HepG2 (cell line): ENCODE results near the gene NT5C3B. TPM values are rescaled to one million over a fixed set of nuclear protein-coding genes. Genes with fewer than 3 reads are reported as not detected.
A peak's percentile ranks its signal among the peaks of the same experiment; 100 is the strongest.

Experiments used
- ATF5 ChIP-seq: sonication (generic); formaldehyde crosslinking; IDR thresholded peaks from 2 replicates; pipeline ENCODE4 v1.4.0; 2020; ENCODE audit warnings: mild to moderate bottlenecking, low read depth, missing genetic modification reagents
- BRD4 ChIP-seq: sonication (generic); formaldehyde crosslinking; IDR thresholded peaks from 2 replicates; pipeline ENCODE4 v1.4.0; 2020; ENCODE audit warnings: missing genetic modification reagents
- DR1 ChIP-seq: sonication (generic); formaldehyde crosslinking; IDR thresholded peaks from 2 replicates; pipeline ENCODE4 v1.8.0; 2021; ENCODE audit warnings: mild to moderate bottlenecking, missing genetic modification reagents, inconsistent platforms
- DRAP1 ChIP-seq: IDR thresholded peaks from 2 replicates; pipeline ENCODE4 v1.6.1; 2016; ENCODE audit warnings: missing genetic modification reagents, missing compliant biosample characterization
- ERF ChIP-seq: IDR thresholded peaks from 2 replicates; pipeline ENCODE4 v1.6.1; 2018; ENCODE audit warnings: missing biosample characterization, missing genetic modification reagents
- KDM5B ChIP-seq: sonication (generic); formaldehyde crosslinking; IDR thresholded peaks from 2 replicates; pipeline ENCODE4 v1.4.0; 2020; ENCODE audit warnings: missing genetic modification reagents, mild to moderate bottlenecking, borderline replicate concordance
- PHF21A ChIP-seq: sonication (generic); formaldehyde crosslinking; IDR thresholded peaks from 2 replicates; pipeline ENCODE4 v1.5.0; 2020; ENCODE audit warnings: mild to moderate bottlenecking, missing genetic modification reagents
- POGK ChIP-seq: sonication (generic); formaldehyde crosslinking; conservative IDR thresholded peaks from 2 replicates; pipeline ENCODE4 v1.8.0; 2022; ENCODE audit warnings: mild to moderate bottlenecking, moderate library complexity, missing genetic modification reagents
- SIX1 ChIP-seq: sonication (generic); formaldehyde crosslinking; IDR thresholded peaks from 2 replicates; pipeline ENCODE4 v1.4.0; 2020; ENCODE audit warnings: missing genetic modification reagents, borderline replicate concordance
- TFAP4 ChIP-seq: sonication (generic); IDR thresholded peaks from 2 replicates; pipeline ENCODE4 v1.6.1; 2016; ENCODE audit warnings: low read depth, borderline replicate concordance
- THAP11 ChIP-seq: IDR thresholded peaks from 2 replicates; pipeline ENCODE4 v1.6.1; 2016; ENCODE audit warnings: missing biosample characterization, missing genetic modification reagents
- ZFP62 ChIP-seq: sonication (generic); formaldehyde crosslinking; IDR thresholded peaks from 2 replicates; pipeline ENCODE4 v1.4.0; 2020; ENCODE audit warnings: missing genetic modification reagents
- ZKSCAN8 ChIP-seq: IDR thresholded peaks from 2 replicates; pipeline ENCODE4 v1.6.1; 2016; ENCODE audit warnings: borderline replicate concordance, missing genetic modification reagents, missing compliant biosample characterization
- ZMAT3 ChIP-seq: sonication (generic); formaldehyde crosslinking; conservative IDR thresholded peaks from 2 replicates; pipeline ENCODE4 v1.7.0; 2021; ENCODE audit warnings: missing genetic modification reagents
- ZNF12 ChIP-seq: sonication (generic); formaldehyde crosslinking; IDR thresholded peaks from 2 replicates; pipeline ENCODE4 v1.5.0; 2020; ENCODE audit warnings: missing genetic modification reagents
- ZNF230 ChIP-seq: sonication (generic); formaldehyde crosslinking; IDR thresholded peaks from 2 replicates; pipeline ENCODE4 v1.4.0; 2020; ENCODE audit warnings: mild to moderate bottlenecking, missing genetic modification reagents
- ZNF281 ChIP-seq: sonication (generic); formaldehyde crosslinking; IDR thresholded peaks from 2 replicates; pipeline ENCODE4 v1.4.0; 2020; ENCODE audit warnings: missing genetic modification reagents, borderline replicate concordance
- ZNF367 ChIP-seq: sonication (generic); formaldehyde crosslinking; IDR thresholded peaks from 2 replicates; pipeline ENCODE4 v1.4.0; 2020; ENCODE audit warnings: missing genetic modification reagents, borderline replicate concordance
- ZNF850 ChIP-seq: sonication (generic); formaldehyde crosslinking; conservative IDR thresholded peaks from 2 replicates; pipeline ENCODE4 v1.9.0; 2021; ENCODE audit warnings: mild to moderate bottlenecking, missing genetic modification reagents
- polyA plus RNA-seq, 8 experiments: library from polyadenylated mRNA; depleted of rRNA in 3 of 8; stranded (reverse) in 7 of 8; unstranded in 1 of 8; fragments of >200 nt; fragmentation: Illumina TruSeq in 4 of 8; extraction: Trizol in 4 of 8; gene quantifications; 2 replicates each; pipeline versions ENCODE4 v1.2.1 to v1.2.3, GENCODE V29; 2011 to 2016; ENCODE audit warnings: low read depth in 4 of 8, missing spikeins in 1 of 8, mixed read lengths in 1 of 8; ENCODE audit not compliant: insufficient read depth in 1 of 8
- total RNA-seq, 5 experiments: library from RNA; depleted of rRNA; stranded (reverse); fragments of >200 nt; fragmentation: Illumina TruSeq; extraction: Trizol; gene quantifications; 2 replicates each; pipeline ENCODE4 v1.2.3, GENCODE V29; 2016; ENCODE audit warnings: low read depth in 1 of 5

NT5C3B gene
- total and polyA plus RNA-seq, 2 of the 13 experiments (the other 11 are each of a cell fraction or from before 2014, with no cell fraction given): 104 to 126 TPM

- TF ChIP-seq THAP11: 0 out of 2 replicates have a peak, but pooled peaks have one; percentile 19
- TF ChIP-seq ZKSCAN8 (CRISPR knock-in tag): no peak
- no peak for TF ChIP-seq ATF5 (CRISPR knock-in tag)
- TF ChIP-seq ZNF367 (CRISPR knock-in tag): no peak
- no peak for TF ChIP-seq ZNF230 (CRISPR knock-in tag)
- TF ChIP-seq ZNF281 (CRISPR knock-in tag): 0 out of 2 replicates have a peak, but pooled peaks have one; percentile 7
- no peak for TF ChIP-seq ZFP62
- TF ChIP-seq SIX1 (CRISPR knock-in tag): 0 out of 2 replicates have a peak, but pooled peaks have one; percentile 13
- 0 out of 2 replicates have a peak, but pooled peaks have one; percentile 42 for TF ChIP-seq ERF (CRISPR knock-in tag)
- TF ChIP-seq DR1 (CRISPR knock-in tag): peak; percentile 64; the same call in 1 of the 2 replicates
- peak; percentile 92 for TF ChIP-seq TFAP4
- peak; percentile 83 for TF ChIP-seq KDM5B (CRISPR knock-in tag)
- TF ChIP-seq ZMAT3: 0 out of 2 replicates have a peak, but pooled peaks have one; percentile 26
- TF ChIP-seq DRAP1: peak; percentile 51; the same call in 1 of the 2 replicates
- TF ChIP-seq PHF21A (CRISPR knock-in tag): peak; percentile 95
- 0 out of 2 replicates have a peak, but pooled peaks have one; percentile 30 for TF ChIP-seq POGK (CRISPR knock-in tag)
- TF ChIP-seq BRD4 (CRISPR knock-in tag): no peak
- TF ChIP-seq ZNF850 (CRISPR knock-in tag): no peak
- TF ChIP-seq ZNF12 (CRISPR knock-in tag): no peak
Observed at GRCh38 chr17:41777574-41778188, 58.4 kb downstream of the NT5C3B start (continued).
